HK-2 (cell line): ENCODE measurements around the gene ZNF365.
"Not testable (repeated sequence)": the region's sequence is repeated elsewhere in the genome, so short reads cannot be mapped to it uniquely, and the experiment has no call there.

Experiments
- DNase-seq: peaks from one replicate; pipeline ENCODE4 v3.0.0-alpha.2; 2018; ENCODE audit not compliant: unreplicated experiment

Gene ZNF365, protein sequence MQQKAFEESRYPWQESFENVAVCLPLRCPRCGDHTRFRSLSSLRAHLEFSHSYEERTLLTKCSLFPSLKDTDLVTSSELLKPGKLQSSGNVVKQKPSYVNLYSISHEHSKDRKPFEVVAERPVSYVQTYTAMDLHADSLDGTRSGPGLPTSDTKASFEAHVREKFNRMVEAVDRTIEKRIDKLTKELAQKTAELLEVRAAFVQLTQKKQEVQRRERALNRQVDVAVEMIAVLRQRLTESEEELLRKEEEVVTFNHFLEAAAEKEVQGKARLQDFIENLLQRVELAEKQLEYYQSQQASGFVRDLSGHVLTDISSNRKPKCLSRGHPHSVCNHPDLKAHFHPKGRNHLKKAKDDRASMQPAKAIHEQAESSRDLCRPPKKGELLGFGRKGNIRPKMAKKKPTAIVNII

DNA sequence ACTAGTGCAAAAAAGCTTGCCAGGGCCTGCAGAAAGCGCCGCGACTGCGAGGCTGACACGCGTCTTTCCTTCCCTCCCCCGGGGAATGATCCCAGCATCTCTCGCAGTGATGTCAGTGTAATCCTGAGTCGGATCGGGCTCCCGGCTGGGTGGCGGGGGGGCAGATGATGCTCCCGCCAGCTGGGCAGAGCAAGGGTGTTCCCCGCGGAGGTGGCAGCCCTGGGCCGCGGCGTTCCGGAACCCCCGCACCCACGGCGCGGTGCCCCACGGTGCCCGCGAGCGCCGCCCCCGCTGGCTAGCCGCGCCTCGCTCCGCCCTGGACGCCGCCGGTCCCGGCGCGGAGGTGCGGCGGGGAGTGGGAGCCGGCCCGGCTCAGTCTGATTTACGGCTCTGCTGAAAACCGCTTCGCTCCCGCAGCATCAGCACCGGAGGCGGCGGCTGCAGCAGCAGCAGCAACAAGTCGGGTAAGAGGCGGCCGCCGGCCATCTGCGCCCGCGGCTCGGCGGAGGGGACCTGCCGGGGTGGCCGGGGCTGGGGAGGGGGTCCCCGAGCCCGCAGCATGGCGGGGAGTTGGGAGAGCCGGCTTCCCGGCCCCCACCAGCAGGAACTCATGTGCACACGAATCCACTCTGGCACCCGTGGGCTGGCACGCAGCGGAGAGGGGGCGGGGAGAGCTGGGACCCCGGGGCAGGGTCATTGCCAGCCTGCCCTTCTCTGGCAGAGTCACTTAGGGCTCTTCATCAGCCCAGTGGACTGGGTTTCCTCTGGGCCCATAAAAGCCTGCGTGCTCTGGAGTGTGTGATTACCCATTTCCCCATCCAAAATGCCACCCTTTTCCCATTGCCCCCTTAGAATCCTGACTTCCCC, at the start of gene ZNF365:
Gene ZNF365, plus strand, starts transcription at position 375 of the 867 bp plus-strand sequence. CDS start 1,825 bp downstream, outside the sequence.
- peak; percentile 35 for DNase-seq

DNA sequence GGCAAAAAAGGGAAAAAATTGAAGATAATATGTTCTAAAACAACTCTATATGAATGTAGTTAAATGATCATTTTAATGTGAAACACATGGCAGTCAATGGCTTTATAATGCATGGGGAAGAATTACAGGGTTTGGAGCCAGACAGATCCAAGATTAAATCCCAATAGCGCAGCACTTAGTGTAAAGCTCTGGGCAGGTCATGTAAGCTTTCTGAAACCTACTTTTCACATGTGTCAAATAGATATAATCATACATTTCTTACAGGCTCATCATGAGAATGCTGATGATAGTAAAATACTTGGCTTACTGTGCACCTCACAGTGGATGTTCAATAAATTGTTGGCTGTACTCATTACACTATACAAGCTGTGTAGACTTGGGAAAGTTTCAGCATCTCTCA, 48.0 kb upstream of the ZNF365 start:
- no peak for DNase-seq

DNA sequence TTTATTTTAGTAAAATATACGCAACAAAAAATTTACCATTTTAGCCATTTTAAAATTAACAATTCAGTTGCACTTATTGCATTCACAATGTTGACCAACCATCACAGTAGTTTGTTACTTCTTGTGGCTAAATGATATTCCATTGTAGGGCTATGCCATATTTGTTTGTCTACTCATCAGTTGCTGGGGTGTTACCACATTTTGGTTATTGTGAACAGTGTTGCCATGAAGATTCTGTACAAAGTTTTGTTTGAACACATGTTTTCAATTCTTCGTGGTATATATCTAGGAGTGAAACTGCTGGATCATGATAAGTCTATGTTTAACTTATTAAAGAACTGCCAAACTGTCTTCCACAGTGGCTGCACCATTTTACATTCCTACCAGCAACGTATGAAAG, 46.3 kb upstream of the ZNF365 start:
- no peak for DNase-seq

DNA sequence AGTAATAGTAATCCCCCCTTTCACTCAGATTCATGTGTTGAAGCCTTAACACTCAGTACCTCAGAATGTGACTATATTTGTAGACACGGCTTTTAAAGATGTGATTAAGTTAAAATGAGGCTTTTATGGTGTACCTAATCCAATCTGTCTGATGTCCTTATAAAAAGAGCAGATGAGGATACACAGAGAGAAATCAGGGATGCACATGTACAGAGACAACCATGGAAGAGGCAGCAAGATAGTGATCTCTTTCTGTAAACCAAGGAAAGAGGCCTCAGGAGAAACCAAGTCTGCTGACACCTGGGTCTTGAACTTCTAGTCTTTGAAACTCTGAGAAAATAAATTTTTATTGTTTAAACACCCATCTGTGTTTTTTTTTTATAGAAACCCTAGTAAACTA, 44.0 kb upstream of the ZNF365 start:
- no peak for DNase-seq

DNA sequence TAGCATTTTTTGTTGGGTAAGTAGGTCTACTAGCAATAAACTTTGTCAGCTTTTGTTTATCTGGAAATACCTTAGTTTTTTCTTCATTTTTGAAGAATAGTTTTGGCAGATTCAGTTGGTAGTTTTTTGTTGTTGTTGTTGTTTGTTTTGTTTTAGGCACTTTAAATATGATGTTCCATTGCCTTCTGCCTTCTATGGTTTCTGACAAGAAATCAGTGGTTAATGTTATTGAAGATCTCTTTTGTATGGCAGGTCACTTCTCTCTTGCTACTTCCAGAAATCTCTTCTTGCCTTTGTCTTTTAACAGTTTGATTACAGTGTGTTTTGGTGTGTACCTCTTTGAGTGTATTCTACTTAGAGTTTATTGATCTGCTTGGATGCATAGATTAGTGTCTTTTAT, 41.8 kb upstream of the ZNF365 start:
- DNase-seq = no peak

DNA sequence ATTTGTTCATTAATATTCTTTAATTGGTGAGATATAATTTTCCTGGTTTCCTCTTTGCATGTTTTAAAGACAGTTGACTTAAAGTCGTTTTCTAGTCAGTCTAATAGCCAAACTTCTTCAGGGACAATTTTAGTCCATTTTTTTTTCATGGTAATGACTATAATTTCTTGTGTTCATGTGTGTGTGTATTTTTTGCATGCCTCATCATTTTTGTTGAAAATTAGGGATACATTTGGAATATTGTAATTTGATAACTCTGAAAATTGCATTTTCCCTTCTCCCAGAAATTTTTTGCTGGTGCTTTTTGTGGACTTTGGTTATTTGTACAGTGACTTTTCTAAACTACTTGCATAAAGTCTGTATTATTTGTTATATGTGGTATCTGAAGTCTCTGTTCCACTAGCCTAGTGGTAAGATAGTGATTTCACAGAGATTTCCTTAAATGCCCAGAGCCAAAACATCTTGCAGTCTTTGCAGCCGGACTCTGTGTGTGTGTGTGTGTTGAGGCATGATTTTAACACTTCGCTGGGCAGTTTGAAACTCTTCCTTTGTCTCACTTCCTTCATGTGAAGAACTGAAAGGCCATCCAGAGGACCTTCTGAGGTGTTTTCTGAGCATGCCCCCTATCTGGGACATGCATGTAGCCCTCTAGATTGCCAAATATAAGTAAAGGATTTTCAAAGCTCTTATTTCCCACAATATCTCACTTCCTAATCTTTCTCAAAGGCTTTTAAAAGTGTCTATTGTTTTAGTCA, 40.9 kb upstream of the ZNF365 start:
- DNase-seq = no peak

DNA sequence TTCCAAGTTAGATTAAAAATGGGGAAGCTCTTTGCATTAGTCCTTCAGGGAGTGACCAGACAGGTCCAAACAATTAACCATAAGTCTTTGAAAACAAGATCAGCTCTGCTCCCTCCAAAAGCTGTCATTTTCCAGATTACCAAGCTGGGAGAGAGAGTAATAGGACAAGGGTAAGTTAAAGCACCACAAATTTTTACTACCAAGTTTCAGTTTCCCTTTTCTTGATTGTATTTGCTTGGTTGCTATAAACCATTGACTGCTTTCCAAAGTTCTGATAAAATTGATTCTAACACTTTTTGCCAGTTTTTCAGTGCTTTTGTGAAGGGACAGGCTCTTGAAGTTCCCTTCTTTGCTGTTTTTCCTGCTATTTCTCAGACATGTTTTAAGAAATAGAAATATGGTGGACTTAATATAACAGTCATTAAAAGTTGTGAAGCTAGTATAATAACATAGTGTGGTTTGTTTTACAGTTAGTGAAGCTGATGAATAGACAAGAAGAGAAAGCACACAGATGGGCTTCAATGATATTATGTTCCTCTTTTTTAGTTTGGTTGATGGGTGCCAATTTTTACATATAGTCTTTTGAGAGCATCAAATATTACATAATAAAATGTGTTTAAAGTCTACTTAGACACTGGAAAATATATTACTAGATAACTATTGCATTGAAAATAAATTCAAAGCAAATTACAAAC, 40.0 kb upstream of the ZNF365 start:
- DNase-seq = no peak

DNA sequence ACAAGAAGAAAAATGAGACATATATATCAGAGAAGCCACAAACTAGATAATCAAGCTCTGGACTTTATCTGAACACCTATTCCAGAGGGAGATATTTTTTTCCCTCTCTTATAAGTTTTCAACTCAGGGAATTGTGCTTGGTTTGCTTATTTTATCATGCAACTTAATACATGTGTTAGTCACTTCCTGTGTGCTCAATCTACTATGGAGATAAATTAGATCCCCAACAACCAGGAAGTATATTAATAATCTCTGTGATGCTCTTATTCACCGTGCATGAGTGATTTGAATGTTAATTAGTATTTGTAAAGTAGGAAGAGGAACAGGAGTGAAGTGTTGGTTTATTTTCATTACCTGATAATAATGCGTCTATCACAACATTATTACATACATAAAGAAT, 38.8 kb upstream of the ZNF365 start:
- no peak for DNase-seq

DNA sequence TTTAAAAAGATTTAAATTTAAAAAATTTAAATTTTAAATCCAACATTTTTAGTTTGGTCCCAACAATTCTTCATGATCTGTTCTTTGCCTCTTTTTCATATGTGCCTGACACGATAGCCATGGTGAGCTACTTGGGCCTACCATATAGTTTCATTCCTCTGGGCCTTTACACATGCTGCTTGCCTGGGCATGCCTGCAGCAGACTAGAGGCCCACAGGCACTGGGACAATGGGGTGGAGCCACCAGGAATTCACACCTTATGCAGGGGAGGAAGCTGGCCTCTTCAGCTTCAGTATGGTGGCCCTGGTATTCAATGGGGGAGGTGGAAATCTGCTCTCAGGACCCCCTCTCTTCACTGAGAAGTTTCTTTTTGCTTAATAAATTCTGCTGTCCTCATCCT, 37.8 kb upstream of the ZNF365 start:
- no peak for DNase-seq

DNA sequence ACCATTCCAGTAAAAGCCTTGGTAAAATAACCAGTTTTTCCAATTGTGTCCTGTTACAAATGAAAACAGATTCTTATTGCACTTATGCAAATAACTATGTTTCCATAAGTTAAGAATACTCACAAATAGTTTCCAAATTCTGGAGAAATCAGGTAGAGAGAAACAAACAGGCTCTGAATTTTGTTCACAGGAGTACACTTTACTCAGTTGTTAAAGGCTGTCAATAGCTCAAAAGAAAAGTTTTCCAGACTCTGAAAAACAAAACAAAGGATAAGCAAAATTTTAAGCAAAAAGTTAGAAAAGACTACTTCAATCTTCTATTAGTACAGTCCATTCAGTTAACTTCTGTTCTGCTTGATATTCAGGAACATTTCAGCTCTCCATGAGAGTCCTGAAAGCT, 32.8 kb upstream of the ZNF365 start:
- no peak for DNase-seq

DNA sequence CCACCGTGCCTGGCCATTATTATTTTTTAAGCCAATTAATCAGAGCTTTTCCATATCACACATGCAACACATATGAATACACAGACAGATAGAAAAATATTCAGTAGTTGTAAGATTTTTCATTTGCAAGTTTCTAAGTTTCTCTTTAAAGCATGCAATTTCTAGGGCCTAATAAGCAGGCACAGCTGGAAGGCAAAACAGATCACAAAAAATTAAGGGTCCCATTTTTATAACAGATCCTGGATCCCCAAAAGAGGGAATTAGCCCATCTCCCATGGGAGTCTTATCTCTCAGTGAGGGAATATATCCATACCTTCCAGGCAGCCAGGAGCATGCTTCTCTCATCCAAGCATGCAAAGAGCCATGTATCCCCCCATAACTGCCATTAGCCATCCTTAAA, 31.2 kb upstream of the ZNF365 start:
- DNase-seq = no peak

DNA sequence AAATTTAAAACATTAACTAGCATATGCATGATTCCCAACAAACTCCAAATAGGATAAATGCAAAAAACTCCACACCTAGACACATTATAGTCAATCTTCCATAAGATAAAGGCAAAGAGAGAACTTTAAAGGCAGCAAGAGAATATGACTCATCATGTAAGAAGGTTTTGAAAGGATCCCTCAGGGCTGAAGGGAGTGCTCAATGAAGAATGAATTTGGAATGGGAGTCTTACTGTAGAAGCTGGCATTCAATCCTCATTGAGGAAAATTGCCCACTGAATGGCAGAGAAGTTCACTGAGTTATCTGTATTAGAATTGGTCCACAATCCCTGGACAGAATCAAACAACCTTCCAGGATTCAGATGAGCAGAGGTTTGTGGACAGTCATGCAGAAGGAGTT, 26.1 kb upstream of the ZNF365 start:
- DNase-seq = no peak

DNA sequence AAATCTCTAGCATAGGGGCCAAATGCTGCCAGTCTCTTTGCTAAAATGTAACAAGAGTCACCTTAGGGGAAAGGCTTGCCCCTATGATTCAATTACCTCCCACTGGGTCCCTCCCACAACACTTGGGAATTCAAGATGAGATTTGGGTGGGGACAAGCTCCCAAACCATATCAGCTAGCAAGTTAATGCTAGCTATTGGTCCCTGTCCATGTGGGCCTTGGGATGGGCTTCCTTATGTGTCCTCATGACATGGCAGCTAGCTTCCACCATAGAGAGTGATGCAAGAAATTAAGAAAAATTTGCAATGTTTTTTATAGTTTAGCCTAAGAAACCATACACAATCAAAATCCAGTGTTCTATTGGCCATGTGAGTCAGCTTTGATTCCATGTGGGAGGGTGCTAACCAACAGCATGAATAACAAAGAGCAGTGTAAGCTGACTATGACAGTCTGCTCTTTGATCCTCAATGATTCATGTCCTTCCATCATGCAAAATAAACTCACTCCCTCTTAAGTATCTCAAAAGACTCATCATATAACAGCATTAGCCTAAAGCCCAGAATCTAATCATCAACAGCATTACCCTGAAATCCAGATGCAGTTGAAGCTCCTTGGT, 21.7 kb upstream of the ZNF365 start:
- no peak for DNase-seq

DNA sequence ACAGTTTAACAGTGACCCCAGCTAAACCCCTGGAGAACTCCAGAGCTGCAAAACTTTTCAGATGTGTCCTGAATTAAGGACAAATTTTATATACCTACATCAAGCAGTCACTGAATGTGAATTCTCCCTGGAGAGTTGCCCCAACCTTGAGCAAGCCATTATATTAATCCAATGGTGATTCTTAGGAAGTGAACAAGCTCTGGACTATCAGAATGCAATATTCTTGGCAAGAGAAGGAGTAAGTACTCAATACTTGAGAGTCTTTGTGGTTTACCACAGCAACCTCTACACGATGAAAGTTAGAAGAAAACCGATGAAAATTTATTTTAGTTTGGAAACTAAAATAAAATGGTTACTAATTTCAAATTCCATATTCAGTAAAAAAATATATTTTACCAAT, 19.3 kb upstream of the ZNF365 start:
- no peak for DNase-seq

DNA sequence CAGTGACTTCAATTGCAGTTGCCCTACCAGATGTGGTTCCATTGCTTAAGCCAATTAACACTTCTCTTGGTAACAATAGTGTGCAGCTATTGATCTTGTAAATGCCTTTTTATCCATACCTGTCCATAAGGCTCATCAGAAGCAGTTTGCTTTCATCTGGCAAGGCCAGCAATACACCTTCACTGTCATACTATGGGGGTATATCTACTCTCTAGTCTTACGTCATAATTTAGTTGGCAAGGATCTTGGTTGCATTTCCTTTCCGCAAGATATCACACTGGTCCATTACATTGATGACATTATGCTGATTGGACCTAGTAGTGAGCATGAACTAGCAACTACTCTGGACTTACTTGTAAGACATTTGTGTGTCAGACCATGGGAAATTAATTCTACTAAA, 17.7 kb upstream of the ZNF365 start:
- no peak for DNase-seq

DNA sequence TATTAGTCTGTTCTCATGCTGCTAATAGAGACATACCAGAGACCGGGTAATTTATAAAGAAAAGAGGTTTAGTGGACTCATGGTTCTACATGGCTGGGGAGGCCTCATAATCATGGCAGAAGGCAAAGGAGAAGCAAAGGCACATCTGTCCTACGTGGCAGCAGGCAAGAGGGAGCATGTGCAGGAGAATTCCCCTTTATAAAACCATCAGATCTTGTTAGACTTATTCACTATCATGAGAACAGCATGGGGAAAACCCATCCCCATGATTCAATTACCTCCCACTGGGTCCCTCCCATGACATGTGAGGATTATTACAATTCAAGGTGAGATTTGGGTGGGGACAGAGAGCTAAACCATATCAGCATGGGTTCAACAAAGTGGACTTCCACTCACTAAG, 16.0 kb upstream of the ZNF365 start:
- not testable (repeated sequence) for DNase-seq

DNA sequence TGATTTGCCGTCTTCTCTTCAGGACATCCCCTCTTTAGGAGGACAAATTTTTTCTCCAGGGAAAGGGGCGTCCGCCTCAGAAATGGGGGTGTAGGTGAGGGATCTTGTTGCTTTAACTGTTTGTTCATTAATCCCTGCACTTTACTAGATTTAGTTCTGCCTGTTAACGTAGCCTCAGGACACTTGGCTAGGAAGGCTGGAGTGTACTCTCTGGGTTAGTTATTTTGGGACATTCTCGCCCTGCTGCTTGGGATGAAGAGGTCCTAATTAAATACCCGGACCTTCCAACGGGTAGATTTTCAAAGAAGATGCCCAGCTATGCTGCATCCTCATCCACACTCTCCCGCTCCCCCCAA, 552 bp upstream of the ZNF365 start:
- DNase-seq = no peak

DNA sequence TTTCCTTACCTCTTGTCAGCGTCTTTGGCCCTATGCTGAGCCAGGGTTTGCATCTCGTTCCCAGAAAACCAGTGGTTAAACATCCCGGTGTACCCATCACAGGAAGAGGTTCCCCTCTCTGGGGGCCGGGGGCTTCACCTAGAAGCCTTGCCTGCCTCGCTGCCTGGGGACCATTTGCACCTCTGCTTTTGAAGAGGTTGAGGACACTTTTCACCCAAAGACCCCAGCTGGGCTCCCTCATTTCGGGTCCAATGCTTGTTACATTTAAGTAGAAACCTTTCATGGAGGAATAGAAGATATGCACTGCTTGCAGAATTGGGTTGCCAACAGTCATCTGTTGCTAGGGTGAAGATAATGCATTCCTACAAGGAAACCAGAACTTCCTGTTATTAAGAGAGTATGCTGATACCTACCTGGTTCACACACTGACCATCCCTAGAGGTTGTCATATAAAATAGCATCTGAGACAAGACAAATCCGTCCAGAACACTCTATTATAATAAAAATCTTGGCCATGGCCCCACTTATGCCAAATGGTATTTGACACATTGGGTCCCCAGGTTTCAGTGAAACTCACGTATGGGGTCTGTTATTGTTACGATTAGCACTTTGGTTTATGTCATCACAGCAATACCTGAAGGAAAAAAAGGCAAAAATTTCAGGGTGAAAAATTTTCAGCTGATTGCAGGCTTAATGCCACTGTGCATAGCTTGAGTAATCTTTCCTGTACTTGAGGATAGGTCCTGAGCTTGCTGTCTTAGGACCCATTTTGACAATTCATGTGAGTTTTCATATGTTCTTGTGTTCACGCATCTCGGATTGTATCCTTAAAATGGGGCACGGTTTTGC, 917 bp downstream of the ZNF365 start:
- no peak for DNase-seq

DNA sequence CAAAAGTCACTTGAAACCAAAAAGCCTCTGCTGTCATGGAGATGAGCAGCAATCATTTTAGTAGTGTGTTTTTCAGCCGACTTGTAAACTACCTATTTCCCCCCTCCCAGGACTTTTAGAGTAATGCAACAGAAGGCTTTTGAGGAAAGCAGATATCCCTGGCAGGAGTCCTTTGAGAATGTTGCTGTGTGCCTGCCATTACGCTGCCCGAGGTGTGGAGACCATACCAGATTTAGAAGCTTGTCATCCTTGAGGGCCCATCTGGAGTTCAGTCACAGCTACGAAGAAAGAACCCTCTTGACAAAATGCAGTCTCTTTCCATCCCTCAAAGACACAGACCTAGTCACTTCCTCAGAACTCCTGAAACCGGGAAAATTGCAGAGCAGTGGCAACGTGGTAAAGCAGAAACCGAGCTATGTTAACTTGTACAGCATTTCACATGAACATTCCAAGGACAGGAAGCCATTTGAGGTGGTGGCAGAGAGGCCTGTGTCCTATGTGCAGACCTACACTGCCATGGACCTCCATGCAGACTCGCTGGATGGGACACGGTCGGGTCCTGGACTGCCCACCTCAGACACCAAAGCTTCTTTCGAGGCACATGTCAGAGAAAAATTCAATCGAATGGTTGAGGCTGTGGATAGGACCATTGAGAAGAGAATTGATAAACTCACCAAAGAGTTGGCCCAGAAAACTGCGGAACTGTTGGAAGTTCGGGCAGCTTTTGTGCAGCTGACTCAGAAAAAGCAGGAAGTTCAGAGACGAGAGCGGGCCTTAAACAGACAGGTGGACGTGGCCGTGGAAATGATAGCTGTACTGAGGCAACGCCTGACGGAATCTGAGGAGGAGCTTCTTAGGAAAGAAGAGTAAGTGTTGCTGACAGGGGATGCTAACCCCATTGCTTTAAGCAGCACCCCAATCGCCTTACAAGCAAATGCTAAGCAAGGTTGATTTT, 2.2 kb downstream of the ZNF365 start:
- DNase-seq = no peak
